LNCaP clone FGC (cell line): ENCODE data around the gene EPN3.

Experiments
- DNase-seq: peaks from one replicate; pipeline ENCODE4 v3.0.0-alpha.2; 2011; ENCODE audit warnings: low read depth
- H3K4me3 ChIP-seq: 2 replicates; pipeline ENCODE4 v1.5.1; 2011; ENCODE audit warnings: mild to moderate bottlenecking, low read depth, low read length, control low read depth
- CTCF ChIP-seq: IDR thresholded peaks from 2 replicates; pipeline ENCODE4 v1.5.1; 2012; ENCODE audit warnings: mild to moderate bottlenecking; ENCODE audit not compliant: control insufficient read depth, insufficient read depth; ENCODE audit errors: extremely low read depth

EPN3 gene

GRCh38 chr17:50564916-50565315, 32.4 kb downstream of the EPN3 start:
- TF ChIP-seq CTCF: no peak
- H3K4me3 ChIP-seq: no peak overlapping the region
- DNase-seq: no peak

DNA sequence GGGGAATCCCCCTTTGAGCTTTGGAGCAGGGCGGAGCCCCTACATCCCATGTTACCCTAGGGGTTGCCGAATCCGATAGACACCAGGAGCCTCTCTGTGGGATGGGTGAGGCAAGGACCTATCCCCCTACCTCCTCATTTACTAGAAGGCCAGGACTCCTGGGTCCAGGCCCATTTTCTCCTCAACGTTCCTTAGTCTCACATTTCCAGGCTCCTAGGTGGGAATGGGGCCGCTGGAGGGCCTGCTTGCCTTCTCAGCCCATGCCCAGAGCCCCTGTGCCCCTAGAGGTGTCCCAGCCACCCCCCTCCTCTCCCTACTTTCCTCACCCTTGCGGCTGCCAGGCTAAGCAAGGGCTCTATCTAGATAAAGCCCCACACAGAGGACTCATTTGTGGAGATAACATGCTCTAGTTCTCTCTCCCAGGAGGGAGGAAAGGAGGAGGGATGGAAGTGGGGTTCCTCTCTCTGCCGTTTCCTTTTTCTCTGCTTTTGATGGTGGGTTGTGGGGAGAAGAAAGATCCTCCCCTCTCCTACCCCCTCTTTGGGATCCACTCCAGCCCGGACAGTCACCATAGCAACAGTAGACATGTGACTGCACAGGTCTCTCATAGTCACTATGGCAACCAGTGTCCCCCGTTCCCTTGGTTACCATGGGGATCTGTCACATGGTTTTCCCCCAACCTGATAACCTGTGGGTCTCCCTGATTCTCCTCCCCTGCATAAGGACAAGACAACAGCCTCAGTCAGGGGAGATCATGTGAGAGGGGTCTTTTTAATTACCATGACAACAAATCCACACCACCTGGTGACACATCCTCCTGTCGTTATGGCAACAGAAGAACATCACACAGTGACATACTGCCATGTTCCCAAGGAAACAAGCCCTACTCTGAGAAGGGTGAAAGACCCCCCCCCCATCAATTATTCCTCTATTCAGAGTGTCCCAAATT, 33.1 kb downstream of the EPN3 start:
- no peak overlapping the region for H3K4me3 ChIP-seq
- DNase-seq: no peak
- TF ChIP-seq CTCF: no peak

- TF ChIP-seq CTCF: no peak
- H3K4me3 ChIP-seq: no peak overlapping the region
- DNase-seq: no peak
These were observed 34.4 kb downstream of the EPN3 start for GRCh38 chr17:50566886-50567285.

DNA sequence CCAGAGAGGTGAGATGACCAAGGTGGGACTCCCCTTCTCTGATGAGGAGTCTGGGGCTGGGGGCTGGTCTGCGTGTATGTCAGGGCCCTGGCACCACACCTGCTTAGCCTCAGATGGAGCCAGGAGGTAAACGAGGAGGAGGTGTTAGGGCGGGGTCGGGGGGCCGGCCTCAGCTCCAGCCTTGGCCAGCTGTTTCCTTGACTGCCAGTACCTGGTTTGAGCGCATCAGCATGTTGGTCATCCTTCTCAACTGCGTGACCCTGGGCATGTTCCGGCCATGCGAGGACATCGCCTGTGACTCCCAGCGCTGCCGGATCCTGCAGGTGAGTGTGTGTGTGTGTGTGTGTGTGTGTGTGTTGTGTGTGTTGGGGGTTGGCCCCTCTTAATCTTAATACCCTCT, 36.1 kb downstream of the EPN3 start:
- no peak for TF ChIP-seq CTCF
- no peak for DNase-seq
- no peak overlapping the region for H3K4me3 ChIP-seq

- DNase-seq: no peak
- H3K4me3 ChIP-seq: no peak overlapping the region
- TF ChIP-seq CTCF: no peak
These were observed 37.1 kb downstream of the EPN3 start for GRCh38 chr17:50569592-50569991.

- H3K4me3 ChIP-seq: no peak overlapping the region
- no peak for DNase-seq
- TF ChIP-seq CTCF: no peak
These were observed 37.5 kb downstream of the EPN3 start for GRCh38 chr17:50570032-50570431.

DNA sequence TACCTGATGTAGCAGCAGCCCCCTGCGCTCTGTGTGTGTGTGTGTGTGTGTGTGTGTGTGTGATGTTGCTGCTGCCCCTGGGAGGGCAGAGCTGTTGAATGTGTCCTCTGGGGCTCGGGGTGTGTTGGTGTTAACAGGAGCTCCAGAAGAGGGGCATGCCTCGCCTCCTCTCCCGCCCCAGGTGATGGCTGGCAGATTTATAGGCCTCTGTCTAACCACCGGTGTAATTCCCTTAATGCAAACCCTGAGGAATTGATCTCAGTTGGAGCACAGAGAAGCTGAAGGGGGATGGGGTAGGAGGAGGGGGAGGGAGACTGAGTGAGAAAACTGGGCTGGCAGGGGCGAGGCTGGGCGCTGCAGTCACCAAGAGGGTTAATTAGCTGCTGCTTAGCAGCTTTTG, 38.0 kb downstream of the EPN3 start:
- no peak for DNase-seq
- TF ChIP-seq CTCF: no peak

More for the DNA sequence above, 38.0 kb downstream of the EPN3 start:
- H3K4me3 ChIP-seq: no peak overlapping the region
